Measurements from ENCODE around the gene COL4A1.

Gene COL4A1

GRCh38 chr13:110269509-110270185 lies 37.3 kb downstream of the COL4A1 start:
- DNase-seq: no peak

DNA sequence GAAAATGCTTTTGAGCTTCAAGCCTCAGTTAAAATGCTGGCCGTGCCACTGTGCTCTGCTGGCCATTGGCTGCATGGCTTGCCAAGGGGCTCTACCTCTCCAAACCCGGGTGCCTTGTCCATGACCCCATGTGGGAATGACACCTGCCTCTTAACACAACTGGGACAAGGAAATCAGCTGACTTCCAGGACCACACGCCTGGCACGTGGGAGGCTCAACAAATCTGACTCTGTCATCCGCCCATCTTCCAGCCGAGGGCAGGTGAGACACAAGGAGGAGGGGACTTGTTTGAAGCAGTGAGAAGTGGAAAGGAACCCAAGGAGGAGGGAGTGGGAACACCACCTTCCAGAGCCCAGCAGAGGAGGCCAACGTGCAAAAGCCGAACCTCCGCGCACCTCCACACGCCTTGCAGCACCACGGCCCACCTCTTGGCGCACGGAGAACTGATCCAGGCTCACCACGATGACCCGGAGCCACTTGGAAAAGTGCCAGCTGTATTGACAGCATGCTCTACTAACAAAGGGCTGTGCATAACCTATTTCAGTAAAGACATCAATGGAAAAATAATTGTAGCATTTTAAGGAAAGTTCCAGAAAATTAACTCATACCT lies 38.3 kb downstream of the COL4A1 start:
- DNase-seq: no peak

- DNase-seq: no peak
Observed at GRCh38 chr13:110268061-110268460, 38.9 kb downstream of the COL4A1 start.

DNA sequence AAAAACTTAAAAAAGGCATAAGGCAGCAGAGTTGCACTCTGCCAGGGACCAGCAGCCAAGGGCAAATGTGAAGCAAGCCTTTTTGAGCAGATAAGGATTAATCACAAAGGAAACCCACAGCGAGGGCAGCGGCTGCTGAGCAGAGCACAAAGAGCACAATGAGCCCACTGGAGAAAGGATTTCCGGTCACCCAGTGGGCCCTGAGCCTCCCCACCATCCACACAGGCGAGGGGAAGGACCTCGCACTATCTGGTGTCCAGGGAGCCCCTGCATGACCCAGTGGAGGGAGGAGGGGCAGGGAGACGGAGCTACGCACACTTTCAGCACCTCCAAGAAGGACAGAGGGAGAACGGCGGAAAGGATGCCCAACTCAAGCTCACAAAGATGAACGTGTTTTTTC lies 40.0 kb downstream of the COL4A1 start:
- DNase-seq: no peak

DNA sequence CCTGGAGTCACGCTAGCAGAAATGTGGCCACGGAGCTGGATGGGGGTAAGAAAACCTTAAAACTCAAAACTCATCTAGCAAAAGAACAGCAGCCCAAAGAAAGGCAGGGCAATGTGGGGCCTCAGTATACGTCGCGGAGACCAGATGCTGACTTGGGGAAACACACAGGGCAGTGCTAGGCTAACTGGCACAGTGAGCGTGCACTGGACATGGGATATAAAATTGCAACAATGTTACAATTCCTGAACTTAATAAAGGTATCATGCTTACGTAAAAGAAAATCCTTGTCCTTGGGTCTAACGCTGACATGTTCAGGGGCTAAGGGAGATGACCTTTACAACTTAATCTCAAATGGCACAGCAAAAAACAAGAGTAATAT lies 40.5 kb downstream of the COL4A1 start:
- DNase-seq: no peak

DNA sequence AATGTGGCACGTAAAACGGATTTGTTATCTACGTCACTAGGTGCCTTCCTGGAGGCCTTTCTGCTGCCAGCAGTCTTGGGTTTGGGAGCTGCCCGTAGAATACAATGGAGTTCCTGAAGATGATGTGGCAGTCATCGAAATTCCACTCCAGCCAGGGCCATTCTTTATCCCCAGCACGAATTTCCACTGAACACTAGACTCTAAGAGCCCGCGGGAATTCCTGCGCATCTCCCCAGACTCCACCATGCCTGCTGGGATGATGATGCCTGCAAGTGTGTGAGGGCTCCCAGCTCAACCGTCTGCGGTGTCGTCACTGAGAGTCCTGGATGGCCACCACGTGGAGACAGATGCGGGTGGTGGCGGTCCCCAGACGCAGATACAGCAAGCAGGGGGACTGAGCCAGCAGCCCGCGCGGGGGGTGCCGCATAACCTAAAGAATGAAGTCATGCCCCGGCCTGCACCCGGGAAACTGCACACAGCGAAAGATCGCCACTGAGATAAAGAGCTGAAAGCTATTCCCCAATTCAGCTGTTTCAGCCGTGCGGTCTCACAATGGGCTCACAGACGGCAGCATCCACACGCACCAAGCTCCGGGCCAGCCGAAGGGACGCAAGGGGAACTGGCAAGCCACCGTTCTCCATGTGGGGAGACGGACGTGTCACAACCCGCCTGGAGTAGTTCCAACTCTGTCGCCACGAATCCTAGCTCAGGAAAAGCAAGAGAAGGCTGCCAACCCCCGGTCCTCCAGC lies 41.1 kb downstream of the COL4A1 start:
- no peak for DNase-seq

- DNase-seq: no peak
Observed at GRCh38 chr13:110265341-110265681, 41.6 kb downstream of the COL4A1 start.

DNA sequence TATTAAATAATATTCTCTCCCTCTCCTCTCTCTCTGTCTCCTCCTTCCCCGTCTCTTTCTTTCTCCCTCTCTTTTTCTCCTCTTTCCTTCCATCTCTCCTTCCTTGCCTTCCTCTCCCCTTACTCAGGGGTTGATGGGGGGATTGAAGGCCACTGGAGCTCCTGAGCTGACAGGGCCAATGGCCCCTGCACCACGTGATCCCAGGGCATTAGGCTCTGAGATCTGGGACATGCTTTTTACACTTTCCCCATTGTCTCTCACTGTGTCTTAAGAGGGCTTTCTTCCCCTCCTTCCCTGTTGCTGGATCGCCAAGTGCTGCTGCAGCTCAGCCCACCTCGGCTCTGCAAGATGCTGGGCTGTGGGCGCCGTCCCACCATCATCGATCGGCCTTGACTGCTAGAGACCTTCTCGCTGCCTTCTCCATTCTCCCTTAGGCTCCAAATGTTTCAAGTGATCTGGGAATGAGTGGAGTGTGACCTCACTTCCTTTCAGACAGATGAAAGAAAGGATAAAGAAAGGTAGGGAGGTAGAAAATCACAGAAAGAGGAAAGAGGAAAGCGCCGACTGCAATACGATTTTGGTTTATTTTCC lies 42.2 kb downstream of the COL4A1 start:
- no peak for DNase-seq

DNA sequence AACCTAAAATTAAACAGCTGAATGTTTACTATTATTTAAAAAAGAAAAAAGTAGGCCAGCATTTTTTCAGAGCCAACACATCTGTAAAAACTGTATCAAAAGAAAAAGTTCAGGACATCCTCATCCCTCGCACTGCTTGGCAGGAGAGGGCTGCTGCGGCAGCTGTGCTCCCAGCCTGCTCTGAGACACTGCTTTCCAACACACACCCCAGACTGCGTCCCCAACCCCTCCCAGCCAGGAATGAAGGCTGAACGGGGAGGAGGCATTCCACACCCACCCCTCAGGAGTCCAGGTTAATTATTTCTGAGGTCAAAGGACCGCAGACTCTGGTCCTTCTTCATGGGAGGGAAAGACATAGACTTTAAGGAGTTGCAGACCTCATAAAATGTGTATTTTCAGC lies 43.1 kb downstream of the COL4A1 start:
- no peak for DNase-seq

GRCh38 chr13:110263404-110263803 lies 43.6 kb downstream of the COL4A1 start:
- no peak for DNase-seq

GRCh38 chr13:110262508-110263291 lies 44.3 kb downstream of the COL4A1 start:
- no peak for DNase-seq

- no peak for DNase-seq
Observed at GRCh38 chr13:110262082-110262436, 44.9 kb downstream of the COL4A1 start.

- no peak for DNase-seq
Observed at GRCh38 chr13:110261166-110262081, 45.5 kb downstream of the COL4A1 start.

GRCh38 chr13:110259651-110260050 lies 47.3 kb downstream of the COL4A1 start:
- no peak for DNase-seq

DNA sequence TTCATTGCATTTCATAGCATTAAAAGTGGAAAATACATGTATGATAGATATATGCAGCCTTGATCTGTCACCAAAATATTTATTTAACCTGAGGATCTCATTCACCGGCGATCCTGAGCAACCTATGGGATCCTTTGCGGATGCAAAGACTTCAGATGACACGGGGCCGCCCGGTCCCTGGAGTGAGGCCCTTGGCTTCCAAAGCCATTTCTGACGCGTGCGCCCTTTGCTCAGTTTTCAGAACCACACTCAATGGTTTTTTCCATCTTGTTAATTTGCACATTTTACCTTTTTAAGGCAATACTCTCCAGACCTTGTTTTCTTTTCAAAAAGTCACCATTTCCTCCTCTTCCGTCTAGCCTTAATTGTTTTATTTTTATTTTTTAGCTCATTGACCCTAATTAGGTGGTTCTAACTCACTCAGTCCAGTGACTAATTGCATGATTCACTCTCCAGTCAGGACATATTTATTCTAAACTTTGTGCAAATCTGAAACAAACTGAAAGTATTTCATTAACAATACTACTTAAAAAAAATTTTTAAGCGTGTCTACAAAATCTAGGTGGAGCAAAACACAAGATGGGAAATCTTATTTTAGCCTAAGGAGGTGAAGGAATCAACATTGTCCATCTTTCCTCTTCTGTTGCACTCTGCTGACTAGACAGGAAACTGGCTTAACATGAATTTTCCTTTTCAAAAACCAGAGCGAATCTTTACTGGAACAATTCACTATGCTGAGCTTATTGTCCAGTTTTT lies 47.9 kb downstream of the COL4A1 start:
- no peak for DNase-seq

GRCh38 chr13:110257408-110257807 lies 49.5 kb downstream of the COL4A1 start:
- no peak for DNase-seq

DNA sequence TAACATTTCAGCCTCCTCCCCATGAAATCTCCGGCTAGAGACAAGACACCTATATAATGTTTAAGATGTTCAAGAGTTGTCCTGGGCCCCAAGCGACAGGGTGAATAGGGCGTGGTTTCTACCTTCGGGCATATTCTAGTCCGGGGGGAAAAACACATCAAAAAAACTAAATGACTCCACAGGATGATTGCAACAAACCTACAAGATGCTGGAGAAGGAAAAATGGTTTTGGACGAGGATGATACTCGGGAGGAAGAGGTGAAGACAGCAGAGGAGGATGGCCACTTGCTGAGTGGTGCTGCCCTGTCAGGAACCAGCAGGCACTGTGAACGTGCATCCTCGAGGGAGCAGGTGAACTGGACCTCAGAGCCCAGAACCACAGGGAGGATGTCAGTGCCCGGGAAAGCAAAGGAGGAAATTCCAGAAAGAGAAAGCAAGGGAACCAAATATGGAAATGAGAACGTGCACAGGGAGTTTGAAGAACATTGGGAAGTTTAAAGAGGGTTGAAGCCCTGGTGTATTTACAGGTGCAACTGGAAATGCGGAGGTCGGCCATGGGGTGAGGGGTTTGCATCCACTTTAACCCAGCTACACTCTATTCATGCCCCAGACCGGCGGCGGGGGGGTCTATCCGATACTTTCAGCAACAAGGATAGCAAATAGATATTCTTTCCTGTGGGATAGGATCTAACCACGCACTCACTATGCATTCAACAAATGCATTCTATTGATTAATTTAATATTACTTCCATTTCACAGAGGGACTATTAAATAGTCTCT lies 50.6 kb downstream of the COL4A1 start:
- no peak for DNase-seq

- no peak for DNase-seq
Observed at GRCh38 chr13:110254751-110255553, 52.0 kb downstream of the COL4A1 start.

- DNase-seq: no peak
Observed at GRCh38 chr13:110254151-110254679, 52.7 kb downstream of the COL4A1 start.

Data from activated effector memory CD4-positive, alpha-beta T cell treated with anti-CD3 and anti-CD28 coated beads, Interleukin-2, amount 50 U/mL, for 16 hours (primary cell).